IPS-NIHi11 (cell line): ENCODE data around the gene ADAMTS13.
A peak's percentile ranks its signal among the peaks of the same experiment; 100 is the strongest.

Experiments used
- DNase-seq: peaks from one replicate; pipeline ENCODE4 v3.0.0; 2012; ENCODE audit warnings: mixed read lengths, low spot score

The ADAMTS13 gene

GRCh38 chr9:133454943-133455673 lies 32.9 kb downstream of the ADAMTS13 start:
- no peak for DNase-seq

DNA sequence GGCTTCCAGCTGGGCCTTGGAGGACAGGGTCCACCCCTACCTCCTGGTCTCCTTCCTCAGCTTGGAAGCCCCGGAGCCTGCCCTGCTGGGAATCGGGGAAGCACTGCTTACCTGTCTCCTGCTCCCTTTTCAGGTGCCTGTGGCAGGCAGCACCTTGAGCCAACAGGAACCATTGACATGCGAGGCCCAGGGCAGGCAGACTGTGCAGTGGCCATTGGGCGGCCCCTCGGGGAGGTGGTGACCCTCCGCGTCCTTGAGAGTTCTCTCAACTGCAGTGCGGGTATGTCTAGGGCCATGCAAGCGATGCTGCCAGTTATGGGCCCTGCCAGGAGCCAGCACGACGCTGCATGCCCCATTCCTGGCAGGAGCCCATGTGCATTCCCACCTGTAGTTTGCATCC lies 33.8 kb downstream of the ADAMTS13 start:
- DNase-seq: no peak

DNA sequence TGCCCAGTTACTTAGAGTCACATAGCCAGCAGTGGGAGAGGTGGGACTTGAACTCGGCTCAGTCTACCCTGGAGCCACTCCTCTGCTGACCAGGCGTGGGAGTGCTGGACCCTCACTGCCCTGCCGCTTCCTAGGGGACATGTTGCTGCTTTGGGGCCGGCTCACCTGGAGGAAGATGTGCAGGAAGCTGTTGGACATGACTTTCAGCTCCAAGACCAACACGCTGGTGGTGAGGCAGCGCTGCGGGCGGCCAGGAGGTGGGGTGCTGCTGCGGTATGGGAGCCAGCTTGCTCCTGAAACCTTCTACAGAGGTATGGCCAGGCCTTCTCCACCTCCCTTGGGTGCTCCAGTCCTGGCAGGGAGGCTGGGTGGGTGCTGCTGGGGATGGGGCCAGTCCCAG lies 34.2 kb downstream of the ADAMTS13 start:
- no peak for DNase-seq

- DNase-seq: peak; percentile 54
Measured at GRCh38 chr9:133457233-133457632, 35.1 kb downstream of the ADAMTS13 start.

GRCh38 chr9:133457748-133458147 lies 35.6 kb downstream of the ADAMTS13 start:
- no peak for DNase-seq

DNA sequence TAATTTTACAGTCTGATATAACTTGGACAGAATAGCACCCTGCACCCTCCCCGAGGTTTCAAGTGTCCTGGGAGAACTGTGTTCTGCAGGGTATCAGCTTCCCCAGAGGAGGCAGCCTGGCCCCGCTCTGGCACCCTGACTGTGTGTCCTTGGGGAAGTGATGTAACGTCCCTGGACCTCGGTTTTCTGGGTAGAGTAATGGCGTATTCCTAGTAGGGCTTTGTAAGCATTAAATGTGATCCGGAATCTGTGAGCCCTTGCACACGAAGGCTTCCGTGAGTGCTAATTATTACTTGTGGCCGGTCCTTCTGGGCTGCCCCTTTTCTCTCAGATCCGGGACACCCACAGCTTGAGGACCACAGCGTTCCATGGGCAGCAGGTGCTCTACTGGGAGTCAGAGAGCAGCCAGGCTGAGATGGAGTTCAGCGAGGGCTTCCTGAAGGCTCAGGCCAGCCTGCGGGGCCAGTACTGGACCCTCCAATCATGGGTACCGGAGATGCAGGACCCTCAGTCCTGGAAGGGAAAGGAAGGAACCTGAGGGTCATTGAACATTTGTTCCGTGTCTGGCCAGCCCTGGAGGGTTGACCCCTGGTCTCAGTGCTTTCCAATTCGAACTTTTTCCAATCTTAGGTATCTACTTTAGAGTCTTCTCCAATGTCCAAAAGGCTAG lies 36.6 kb downstream of the ADAMTS13 start:
- DNase-seq: no peak

GRCh38 chr9:133459476-133460404 lies 37.6 kb downstream of the ADAMTS13 start, which contains the start of gene CACFD1:
Gene CACFD1, plus strand, starts transcription at chr9:133459978. Its CDS starts 89 bp downstream, at chr9:133460067.
- DNase-seq: peak; percentile 97

DNA sequence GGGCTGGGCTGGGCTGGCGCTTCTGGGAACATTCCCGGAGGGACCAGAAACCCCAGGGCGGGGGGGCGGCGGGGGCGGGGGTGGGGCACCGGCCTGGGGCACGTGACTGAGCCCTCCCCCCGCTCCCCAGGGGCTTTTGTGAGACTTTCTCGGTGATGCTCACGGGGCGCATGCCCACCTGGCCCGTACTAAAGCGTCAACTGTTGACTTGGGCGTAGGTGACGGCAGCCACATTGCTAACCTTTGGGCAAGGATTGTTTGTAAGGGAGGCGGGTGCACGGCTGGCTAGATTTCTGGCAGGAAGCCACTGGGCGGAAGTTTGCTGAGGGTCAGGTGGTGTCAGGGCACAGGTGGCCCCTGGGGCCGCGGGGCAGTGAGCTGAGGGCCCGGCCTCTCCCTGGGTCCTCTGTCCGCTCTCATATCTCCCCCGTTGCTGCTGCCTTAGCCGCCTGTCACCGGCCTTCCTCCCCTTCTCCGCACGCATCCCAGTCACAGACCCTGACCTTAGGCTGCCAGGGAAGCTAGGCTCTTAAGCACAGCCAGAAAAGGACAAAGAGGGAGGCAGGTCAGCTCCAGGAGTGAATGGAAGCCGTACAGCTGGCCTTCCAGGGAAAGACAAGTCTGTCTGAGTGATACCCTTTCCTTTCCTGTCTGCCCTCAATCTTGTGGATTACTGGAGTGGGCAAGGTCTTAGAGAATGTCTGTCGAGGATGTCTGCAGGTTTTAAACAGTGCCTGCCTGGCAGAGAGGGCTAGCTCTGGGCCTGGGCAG lies 38.4 kb downstream of the ADAMTS13 start:
- peak; percentile 82 for DNase-seq

GRCh38 chr9:133461975-133462374 lies 39.8 kb downstream of the ADAMTS13 start:
- DNase-seq: no peak

- peak; percentile 49 for DNase-seq
Measured at GRCh38 chr9:133463234-133463863, 41.2 kb downstream of the ADAMTS13 start.

GRCh38 chr9:133463864-133464615 lies 41.9 kb downstream of the ADAMTS13 start:
- DNase-seq: no peak

GRCh38 chr9:133464638-133465037 lies 42.5 kb downstream of the ADAMTS13 start:
- DNase-seq: no peak

DNA sequence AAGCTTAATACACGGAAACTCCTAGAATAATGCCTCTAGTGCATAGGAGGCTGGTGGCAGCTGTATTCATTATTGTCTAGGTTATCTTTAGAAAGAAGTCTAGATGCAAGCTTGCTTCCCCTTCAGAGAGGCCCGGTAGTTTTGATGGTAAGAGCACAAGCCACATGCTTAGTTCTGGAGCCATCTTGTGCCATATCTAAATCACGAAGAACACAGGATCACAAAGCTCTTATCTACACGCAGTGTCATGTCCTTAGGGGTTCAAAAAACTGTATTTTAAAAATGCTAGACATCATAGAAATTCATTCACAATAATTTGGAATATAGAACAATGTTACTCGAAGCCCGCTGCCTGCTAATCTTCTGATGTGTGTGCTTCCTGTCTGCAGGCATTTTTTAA lies 43.8 kb downstream of the ADAMTS13 start:
- DNase-seq: no peak

DNA sequence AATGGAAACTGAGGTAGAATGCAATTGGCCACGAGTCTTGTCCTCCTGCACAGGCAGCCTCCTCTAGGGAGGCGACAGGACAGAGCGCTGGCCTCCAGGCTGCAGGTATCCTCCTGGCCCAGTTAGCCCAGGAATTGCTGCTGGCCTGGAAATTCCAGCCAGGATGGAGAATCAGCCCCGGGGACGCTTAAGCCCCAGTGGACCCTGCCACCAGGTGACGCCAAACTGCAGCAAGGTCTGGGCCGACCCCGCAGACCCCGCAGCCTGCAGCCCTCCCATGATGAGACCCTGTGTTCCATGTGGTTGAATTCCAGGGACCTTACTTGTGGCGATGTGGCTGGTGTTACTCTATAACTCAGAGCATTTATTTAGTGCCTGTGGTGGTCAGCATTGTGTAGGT lies 44.9 kb downstream of the ADAMTS13 start:
- no peak for DNase-seq

DNA sequence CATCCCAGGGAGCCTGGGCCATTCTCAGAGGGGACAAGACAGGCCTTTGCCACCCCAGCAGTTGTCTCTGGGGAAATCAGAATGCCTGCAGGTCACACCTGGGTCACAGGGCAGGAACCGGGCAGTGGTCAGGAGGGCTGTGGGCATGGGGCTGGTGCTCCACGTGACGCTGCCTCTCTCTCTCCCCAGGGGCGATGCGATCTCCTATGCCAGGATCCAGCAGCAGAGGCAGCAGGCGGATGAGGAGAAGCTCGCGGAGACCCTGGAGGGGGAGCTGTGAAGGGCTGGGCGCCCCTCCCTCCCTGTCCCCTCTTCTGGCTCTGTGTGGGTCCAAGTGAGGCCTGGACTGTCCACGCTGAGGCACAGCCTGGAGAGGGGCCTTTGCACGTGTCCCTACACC lies 46.2 kb downstream of the ADAMTS13 start:
- DNase-seq: no peak

- DNase-seq: no peak
Measured at GRCh38 chr9:133468777-133469421, 46.7 kb downstream of the ADAMTS13 start.

DNA sequence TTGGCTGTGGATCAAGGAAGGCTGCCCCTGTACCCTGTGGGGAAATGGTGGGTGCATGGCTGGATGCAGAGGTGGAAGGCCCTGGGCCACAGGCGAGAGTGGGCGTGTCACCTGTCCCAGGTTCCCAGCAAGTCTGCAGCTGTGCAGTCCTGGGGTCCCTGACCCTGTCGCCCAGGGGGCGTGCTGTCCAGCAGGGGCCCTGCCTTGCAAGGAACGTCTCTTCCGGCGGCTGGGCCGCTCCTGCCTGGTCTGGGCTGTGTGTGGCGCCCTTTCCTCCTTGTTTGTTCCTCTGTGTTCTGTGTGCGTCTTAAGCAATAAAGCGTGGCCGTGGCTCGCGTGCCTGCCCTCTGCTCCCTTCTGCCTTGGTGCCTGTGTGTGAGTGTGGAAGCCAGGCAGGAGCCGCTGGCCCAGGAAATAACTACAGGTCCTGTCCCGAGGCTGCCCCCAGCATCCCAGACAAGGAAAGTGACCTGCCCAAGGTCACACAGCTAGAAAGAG lies 48.3 kb downstream of the ADAMTS13 start:
- no peak for DNase-seq

DNA sequence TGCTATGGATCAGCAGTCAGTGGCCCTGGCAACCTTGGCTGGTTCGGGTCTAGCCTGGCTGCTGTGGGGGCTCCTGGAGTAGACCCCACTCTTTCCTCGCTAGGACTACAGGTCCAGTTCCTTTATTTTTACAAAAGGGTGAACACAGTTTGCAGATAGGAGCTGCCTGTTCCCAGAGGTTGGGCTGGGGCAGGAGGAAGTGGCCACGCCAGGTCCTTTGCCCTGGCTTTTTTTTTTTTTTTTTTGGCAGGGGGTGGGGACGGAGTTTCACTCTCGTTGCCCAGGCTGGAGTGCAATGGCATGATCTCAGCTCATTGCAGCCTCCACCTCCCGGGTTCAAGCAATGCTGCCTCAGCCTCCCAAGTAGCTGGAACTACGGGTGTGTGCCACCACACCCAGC lies 48.8 kb downstream of the ADAMTS13 start:
- DNase-seq: no peak

- no peak for DNase-seq
Measured at GRCh38 chr9:133471551-133472276, 49.5 kb downstream of the ADAMTS13 start.
